Activated CD8-positive, alpha-beta T cell treated with anti-CD3 and anti-CD28 coated beads for 36 hours (primary cell): Measurements from ENCODE around the gene MAP3K21. TPM values are rescaled to one million over a fixed set of nuclear protein-coding genes. Genes with fewer than 3 reads are reported as not detected.

Source experiments
- ATAC-seq: fragments of 200-7000 bp; cut with Tn5 transposase; one replicate; pipeline ENCODE4 v1.10.0; 2021; ENCODE audit warnings: mild to moderate bottlenecking, moderate library complexity
- CTCF ChIA-PET: fragments of 350-600 bp; sonication (Branson Sonifier 250); formaldehyde crosslinking; loops from one replicate; lab custom pipeline; 2021; ENCODE audit warnings: antibody characterized with exemption; lab: Charles Lee
- POLR2A ChIA-PET: fragments of 350-600 bp; sonication (Branson Sonifier 250); formaldehyde crosslinking; loops from one replicate; lab custom pipeline; 2021; ENCODE audit warnings: antibody characterized with exemption; lab: Charles Lee
- DNase-seq: peaks from one replicate; pipeline ENCODE4 v3.0.0-alpha.2; 2020
- H3K27ac Mint-ChIP-seq: one replicate; pipeline ENCODE4 v1.8.0; 2021; ENCODE audit warnings: mild to moderate bottlenecking, mixed read lengths
- H3K27me3 Mint-ChIP-seq: one replicate; pipeline ENCODE4 v1.8.0; 2021; ENCODE audit warnings: mixed read lengths
- H3K36me3 Mint-ChIP-seq: one replicate; pipeline ENCODE4 v1.8.0; 2021; ENCODE audit warnings: low read depth, mixed read lengths
- H3K4me1 Mint-ChIP-seq: one replicate; pipeline ENCODE4 v1.8.0; 2021; ENCODE audit warnings: low read depth, mixed read lengths
- H3K4me3 Mint-ChIP-seq: one replicate; pipeline ENCODE4 v1.8.0; 2021; ENCODE audit warnings: mild to moderate bottlenecking, moderate library complexity, mixed read lengths
- H3K9me3 Mint-ChIP-seq: one replicate; pipeline ENCODE4 v1.8.0; 2021; ENCODE audit warnings: mixed read lengths
- intact Hi-C: fragments of 100-400 bp; cut with micrococcal nuclease; formaldehyde crosslinking; loops from one replicate; pipeline ENCODE4 v1.10.0; 2022
- total RNA-seq, 2 experiments: library from RNA; stranded (reverse); gene quantifications; one replicate each; pipeline ENCODE4 v1.2.3, GENCODE V29; 2021
- TF ChIP-seq, protein P1 (sequence below): fragments of 200-600 bp; IDR thresholded peaks from one replicate; pipeline ENCODE4 v1.8.0; 2022; ENCODE audit warnings: antibody characterized with exemption, mild to moderate bottlenecking

Gene MAP3K21
- total RNA-seq, 2 experiments from 2014 or later = 2.7 to 3.2 TPM

- no peaks in the 10 kb centered on the region for H3K4me1 Mint-ChIP-seq
- DNase-seq = no peak
- H3K27me3 Mint-ChIP-seq = peaks cover 14% of the 10 kb centered on the region
- H3K36me3 Mint-ChIP-seq = no peaks in the 10 kb centered on the region
- H3K4me3 Mint-ChIP-seq = no peak overlapping the region
- no peak overlapping the region for H3K27ac Mint-ChIP-seq
- H3K9me3 Mint-ChIP-seq = no peaks in the 10 kb centered on the region
- ChIA-PET POLR2A (interaction anchor here (0.9 kb wide), 1 partner anchor 59 kb away, joined by 3 read pairs; no protein-coding TSS in a partner anchor), CTCF (no interaction called here)
- intact Hi-C loops = no loop called here
- TF ChIP-seq, protein P1, sequence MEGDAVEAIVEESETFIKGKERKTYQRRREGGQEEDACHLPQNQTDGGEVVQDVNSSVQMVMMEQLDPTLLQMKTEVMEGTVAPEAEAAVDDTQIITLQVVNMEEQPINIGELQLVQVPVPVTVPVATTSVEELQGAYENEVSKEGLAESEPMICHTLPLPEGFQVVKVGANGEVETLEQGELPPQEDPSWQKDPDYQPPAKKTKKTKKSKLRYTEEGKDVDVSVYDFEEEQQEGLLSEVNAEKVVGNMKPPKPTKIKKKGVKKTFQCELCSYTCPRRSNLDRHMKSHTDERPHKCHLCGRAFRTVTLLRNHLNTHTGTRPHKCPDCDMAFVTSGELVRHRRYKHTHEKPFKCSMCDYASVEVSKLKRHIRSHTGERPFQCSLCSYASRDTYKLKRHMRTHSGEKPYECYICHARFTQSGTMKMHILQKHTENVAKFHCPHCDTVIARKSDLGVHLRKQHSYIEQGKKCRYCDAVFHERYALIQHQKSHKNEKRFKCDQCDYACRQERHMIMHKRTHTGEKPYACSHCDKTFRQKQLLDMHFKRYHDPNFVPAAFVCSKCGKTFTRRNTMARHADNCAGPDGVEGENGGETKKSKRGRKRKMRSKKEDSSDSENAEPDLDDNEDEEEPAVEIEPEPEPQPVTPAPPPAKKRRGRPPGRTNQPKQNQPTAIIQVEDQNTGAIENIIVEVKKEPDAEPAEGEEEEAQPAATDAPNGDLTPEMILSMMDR = no peak
- no peak for ATAC-seq
These were observed 8.3 kb upstream of the MAP3K21 start for GRCh38 chr1:233319272-233319671.

DNA sequence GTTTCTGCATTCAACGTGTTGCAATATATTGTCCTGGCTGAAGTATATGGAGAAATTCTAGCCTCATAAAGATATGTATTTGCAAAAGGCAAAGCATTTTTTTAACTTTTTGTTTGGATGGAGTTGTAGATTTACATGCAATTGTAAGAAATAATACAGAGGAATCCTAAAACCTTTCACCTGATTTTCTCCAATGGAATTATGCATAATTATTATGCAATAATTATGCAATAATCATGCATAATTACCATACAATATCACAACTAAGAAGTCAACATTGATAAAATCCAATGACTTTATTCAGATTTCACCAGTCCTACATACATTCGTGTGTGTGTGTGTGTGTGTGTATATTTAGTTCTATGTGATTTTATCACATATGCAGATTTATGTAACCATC, 7.5 kb upstream of the MAP3K21 start:
- POLR2A ChIA-PET = interaction anchor here (0.9 kb wide), 1 partner anchor 58 kb away, joined by 3 read pairs; no protein-coding TSS in a partner anchor
- peaks cover 12% of the 10 kb centered on the region for H3K27me3 Mint-ChIP-seq
- no peak overlapping the region for H3K4me3 Mint-ChIP-seq
- intact Hi-C loops = no loop called here
- no peak overlapping the region for H3K27ac Mint-ChIP-seq
- TF ChIP-seq, protein P1 = no peak
- CTCF ChIA-PET = interaction anchor here (1.0 kb wide), 1 partner anchor 15 kb away, joined by 4 read pairs; no protein-coding TSS in a partner anchor
- no peaks in the 10 kb centered on the region for H3K9me3 Mint-ChIP-seq
- ATAC-seq = no peak
- H3K4me1 Mint-ChIP-seq = no peaks in the 10 kb centered on the region
- no peak for DNase-seq
- H3K36me3 Mint-ChIP-seq = no peaks in the 10 kb centered on the region

DNA sequence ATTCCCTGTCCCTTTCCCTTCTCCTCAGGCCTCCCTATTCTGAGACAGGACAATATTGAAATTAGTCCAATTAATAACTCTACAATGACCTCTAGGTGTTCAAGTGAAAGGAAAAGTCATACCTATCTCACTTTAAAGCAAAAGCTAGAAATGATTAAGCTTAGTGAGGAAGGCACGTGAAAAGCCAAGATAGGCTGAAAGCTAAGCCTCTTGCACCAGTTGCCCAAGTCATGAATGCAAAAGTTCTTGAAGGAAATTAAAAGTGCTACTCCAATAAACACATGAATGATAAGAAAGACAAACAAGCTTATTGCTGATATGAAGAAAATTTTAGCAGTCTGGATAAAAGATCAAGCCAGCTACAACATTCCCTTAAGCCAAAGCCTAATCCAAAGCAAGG, 3.8 kb upstream of the MAP3K21 start:
- H3K4me1 Mint-ChIP-seq = peaks cover 5% of the 10 kb centered on the region
- intact Hi-C loops = no loop called here
- H3K27ac Mint-ChIP-seq = no peak overlapping the region
- H3K27me3 Mint-ChIP-seq = peaks cover 18% of the 10 kb centered on the region
- no peak overlapping the region for H3K4me3 Mint-ChIP-seq
- POLR2A ChIA-PET = no interaction called here
- H3K36me3 Mint-ChIP-seq = no peaks in the 10 kb centered on the region
- no peak for ATAC-seq
- no peak for DNase-seq
- CTCF ChIA-PET = interaction anchor here (3.9 kb wide), 1 partner anchor 18 kb away, joined by 18 read pairs; no protein-coding TSS in a partner anchor
- no peaks in the 10 kb centered on the region for H3K9me3 Mint-ChIP-seq
- TF ChIP-seq, protein P1 = no peak

GRCh38 chr1:233326319-233326718, 1.2 kb upstream of the MAP3K21 start:
- no peak for DNase-seq
- CTCF ChIA-PET = interaction anchor here (3.9 kb wide), 1 partner anchor 21 kb away, joined by 18 read pairs; no protein-coding TSS in a partner anchor
- no peak for ATAC-seq
- H3K36me3 Mint-ChIP-seq = no peaks in the 10 kb centered on the region
- intact Hi-C loops = no loop called here
- POLR2A ChIA-PET = no interaction called here
- TF ChIP-seq, protein P1 = no peak
- no peak overlapping the region for H3K27ac Mint-ChIP-seq
- peaks cover 22% of the 10 kb centered on the region for H3K27me3 Mint-ChIP-seq
- H3K4me3 Mint-ChIP-seq = no peak overlapping the region
- peaks cover 7% of the 10 kb centered on the region for H3K4me1 Mint-ChIP-seq
- H3K9me3 Mint-ChIP-seq = no peaks in the 10 kb centered on the region

- ChIA-PET POLR2A (no interaction called here), CTCF (interaction anchor here (3.9 kb wide), 1 partner anchor 22 kb away, joined by 18 read pairs; no protein-coding TSS in a partner anchor)
- Mint-ChIP-seq H3K4me3 (peak overlapping the region; percentile 69), H3K27me3 (peaks cover 24% of the 10 kb centered on the region), H3K4me1 (peaks cover 7% of the 10 kb centered on the region), H3K36me3 (no peaks in the 10 kb centered on the region), H3K9me3 (no peaks in the 10 kb centered on the region), H3K27ac (no peak overlapping the region)
- DNase-seq (peak; percentile 93), ATAC-seq (peak; percentile 97)
- TF ChIP-seq, protein P1 = no peak
- intact Hi-C loops = no loop called here
These were observed 493 bp upstream of the MAP3K21 start for GRCh38 chr1:233326811-233327650.
